Stimulated activated CD4-positive, alpha-beta T cell treated with anti-CD3 and anti-CD28 coated beads, TNF-alpha, amount 100 ng/mL, for 4 hours (primary cell): ENCODE measurements around the gene LGR6.
"Not testable (repeated sequence)": the region's sequence is repeated elsewhere in the genome, so short reads cannot be mapped to it uniquely, and the experiment has no call there.

Experiments
- DNase-seq, 3 experiments: peaks; one replicate each; pipeline ENCODE4 v3.0.0-alpha.2; 2020; ENCODE audit warnings: low read depth in 3 of 3

Gene LGR6

DNA sequence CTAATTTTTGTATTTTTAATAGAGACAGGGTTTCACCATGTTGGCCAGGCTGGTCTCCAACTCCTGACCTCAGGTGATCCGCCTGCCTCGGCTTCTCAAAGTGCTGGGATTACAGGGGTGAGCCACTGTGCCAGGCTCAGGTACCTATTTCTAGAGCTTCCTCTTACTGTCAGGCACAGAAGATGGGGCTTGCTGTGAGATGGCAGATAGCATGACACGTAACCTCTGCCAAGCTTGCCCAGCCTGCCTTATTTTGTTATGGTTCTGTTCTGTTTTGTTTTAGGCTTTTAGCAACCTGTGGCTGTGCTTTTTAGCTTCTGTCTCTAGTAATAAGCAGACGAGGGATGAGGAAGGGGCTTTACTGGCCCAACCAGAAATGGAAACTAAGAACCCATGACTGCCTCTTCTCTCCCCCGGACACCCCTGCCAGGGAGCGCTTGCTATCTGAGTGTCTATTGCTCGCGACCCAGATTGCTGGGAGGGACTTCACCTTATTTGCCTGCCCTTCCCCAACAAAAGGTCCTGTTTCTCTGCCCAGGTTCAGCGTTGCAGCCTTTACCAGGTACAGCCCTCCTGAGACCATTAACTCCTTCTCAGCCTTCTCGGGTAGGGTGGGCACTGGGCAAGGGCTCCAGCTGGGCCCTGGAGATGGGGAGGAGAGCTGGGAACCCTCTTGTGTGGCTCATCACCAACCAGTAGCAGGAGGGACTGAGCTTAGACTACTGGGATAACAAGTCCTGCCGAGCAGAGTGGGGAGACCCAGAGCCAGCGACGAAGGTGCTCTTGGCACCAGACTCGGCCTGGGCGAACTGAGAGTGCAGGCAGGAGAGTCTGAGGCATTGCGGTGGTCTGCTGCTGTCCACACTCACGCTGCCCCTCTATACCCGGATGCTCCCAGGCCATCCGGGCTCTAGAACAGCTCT is 13.5 kb upstream of the LGR6 start:
- DNase-seq = no peak

DNA sequence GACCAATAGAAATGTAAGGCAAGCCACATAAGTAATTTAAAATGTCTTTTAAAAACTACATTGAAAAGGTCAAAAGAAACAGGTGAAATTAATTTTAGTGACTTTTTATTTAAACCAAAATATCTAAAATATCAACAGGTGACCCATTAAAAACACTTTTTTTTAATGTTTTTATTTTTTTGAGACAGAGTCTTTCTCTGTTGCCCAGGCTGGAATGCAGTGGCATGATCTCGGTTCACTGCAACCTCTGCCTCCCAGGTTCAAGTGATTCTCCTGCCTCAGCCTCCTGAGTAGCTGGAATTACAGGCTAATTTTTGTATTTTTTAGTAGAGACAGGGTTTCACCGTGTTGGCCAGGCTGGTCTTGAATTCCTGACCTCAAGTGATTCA is 12.9 kb upstream of the LGR6 start:
- not testable (repeated sequence) for DNase-seq

DNA sequence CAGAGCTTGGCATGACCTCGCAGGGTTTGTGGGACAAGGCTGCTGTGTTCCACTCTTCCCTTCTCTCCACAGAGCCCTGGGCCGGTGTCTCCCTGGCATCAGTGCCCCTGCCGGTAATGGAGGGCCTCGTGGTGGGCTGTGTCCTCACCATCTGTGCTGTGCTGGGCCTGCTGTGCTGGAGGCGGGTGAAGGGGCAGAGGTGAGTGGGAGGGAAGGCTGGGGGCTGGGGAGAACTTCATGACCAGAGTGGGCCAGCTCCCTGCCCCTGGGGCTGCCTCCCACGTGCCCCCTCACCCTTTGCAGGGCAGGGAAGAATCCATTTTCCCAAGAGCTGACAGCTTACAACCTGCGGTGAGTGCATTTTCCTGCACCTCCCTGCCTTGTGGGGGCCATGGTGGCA is 12.0 kb upstream of the LGR6 start:
- DNase-seq = no peak

DNA sequence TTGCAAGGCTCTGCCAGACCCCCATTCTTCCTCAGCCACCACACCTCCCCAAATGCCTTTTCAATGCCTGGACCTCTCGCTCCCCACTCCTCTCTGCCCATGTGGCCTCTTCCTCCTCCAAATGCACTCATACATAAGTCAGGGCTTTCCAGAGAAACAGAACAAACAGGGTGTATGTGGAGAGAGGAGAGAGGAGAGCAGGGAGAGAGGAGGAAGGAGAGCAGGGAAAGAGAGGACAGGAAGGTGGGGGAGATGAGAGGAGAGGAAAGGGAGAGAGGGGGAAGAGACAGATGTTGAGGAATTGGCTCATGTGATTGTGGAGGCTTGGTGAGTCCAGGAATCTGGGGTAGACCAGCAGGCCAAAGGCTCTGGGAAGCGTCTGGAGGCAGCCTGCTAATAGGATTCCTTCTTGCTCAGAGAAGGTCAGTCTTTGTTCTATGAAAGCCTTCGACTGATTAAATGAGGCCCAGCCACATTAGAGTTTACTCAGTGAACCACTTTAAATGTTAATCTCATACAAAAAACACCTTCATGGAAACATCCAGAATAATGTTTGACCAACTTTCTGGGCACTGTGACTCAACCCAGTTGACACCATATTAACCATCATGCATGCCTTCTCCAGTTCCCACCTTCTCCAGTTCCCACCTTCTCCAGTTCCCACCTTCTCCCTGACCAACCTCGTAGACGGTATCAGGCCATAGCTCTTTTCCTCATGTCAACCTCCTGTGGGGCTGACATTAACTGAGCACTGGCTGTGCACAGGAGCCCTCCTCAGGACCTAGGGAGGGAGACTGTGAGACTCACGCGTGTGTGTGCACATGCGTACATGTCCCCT is 11.3 kb upstream of the LGR6 start:
- DNase-seq = no peak

DNA sequence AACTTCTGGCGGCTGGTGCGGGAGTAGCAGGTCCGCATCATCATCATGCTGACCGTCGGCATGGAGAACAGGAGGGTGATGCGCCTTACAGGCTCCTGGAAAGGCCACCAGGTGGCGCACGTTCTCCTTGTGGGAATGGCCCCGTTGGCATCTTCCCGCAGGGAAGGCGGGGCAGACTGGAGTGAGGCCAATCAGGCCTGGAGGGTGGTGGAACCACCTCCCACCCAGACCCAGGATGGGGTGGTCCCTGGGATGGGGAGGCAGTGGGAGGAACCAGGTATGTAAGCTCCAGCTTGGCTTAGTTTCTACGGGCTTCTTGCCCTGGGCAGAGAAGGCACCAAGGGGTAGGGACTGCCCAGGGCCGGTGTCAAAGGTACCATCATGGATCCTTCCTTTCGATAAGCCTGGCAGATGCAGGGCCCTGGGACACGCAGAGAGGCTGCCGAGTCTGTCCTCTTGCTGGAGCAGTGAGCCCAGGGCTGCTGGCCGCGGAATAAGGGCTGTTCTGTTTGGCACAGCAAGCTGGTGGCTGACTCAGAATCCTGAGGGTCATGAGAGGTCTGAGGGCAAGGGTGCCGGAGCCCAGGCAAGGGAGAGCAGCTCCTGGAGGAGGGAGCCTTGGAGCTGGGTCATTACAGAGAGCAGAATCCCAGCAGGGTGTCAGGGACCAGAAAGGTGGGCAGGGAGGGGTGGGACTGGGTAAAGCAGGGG is 8.7 kb upstream of the LGR6 start:
- peak in 2 of 3 experiments; percentile 44 to 50 for DNase-seq

DNA sequence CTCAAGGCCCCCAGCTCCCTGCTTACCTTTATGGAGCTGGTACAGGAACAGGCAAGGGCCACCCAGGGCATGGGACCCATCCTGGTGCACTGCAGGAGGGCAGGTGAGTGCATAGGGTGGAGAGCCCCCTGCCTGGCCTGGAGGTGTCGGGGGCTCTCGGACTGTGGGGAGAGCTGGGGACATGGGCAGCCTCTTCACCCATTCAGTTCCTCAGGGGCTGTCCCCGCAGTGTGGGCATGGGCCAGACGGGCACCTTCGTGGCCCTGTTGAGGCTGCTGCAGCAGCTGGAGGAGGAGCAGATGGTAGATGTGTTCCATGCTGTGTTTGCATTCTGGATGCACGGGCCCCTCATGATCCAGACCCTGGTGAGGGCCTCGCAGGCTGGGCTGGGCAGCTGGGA is 7.3 kb upstream of the LGR6 start:
- DNase-seq = no peak

DNA sequence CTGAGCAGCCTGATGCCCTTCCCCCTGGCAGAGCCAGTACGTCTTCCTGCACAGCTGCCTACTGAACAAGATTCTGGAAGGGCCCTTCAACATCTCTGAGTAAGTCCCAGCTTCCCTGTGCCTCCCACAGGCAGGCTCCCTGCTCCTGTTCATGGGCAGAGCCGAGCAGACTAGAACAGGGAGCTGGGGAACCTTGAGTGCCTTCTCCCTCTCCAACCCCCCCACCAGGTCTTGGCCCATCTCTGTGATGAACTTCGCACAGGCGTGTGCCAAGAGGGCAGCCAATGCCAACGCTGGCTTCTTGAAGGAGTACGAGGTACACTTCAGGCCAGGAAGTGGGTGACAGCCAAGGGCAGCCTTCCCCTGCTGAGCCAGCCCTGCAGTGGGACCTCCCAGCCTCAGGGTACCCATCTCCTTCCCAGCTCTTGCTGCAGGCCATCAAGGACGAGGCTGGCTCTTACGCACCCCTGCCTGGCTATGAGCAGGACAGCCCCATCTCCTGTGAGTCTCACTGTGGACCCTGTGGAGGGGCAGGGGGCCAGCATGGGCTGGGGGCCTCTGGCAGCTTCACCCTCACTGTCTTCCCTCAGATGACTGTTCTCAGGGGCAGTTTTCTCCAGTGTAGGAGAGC is 6.4 kb upstream of the LGR6 start:
- DNase-seq = no peak

DNA sequence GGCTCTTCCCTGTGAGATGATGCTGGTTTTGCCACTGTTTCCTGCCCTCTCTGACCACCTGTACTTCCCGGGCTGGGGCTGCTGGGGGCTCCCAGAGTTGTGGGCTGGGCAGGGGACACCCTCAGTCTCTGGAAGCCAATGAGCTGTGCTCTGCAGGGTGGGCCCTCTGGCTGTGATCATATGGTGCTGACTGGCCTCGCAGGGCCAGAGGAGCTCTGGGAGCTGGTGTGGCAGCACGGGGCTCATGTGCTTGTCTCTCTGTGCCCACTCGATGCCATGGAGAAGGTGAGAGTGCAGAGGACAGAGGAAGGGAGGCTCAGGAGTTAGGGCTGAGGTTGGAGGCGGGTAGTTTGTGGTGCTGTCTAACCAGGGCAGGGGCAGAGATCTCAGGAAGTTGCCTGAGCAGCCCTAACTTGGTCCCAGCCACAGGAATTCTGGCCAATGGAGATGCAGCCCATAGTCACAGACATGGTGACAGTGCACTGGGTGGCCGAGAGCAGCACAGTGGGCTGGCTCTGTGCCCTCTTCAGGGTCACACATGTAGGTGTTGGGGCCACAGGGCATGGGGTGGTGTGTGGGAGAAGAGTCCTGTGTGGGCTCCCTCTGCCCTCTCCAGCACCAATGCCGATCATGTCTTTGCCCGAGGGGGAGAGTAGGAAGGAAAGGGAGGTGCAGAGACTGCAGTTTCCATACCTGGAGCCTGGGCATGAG is 5.7 kb upstream of the LGR6 start:
- DNase-seq = no peak

DNA sequence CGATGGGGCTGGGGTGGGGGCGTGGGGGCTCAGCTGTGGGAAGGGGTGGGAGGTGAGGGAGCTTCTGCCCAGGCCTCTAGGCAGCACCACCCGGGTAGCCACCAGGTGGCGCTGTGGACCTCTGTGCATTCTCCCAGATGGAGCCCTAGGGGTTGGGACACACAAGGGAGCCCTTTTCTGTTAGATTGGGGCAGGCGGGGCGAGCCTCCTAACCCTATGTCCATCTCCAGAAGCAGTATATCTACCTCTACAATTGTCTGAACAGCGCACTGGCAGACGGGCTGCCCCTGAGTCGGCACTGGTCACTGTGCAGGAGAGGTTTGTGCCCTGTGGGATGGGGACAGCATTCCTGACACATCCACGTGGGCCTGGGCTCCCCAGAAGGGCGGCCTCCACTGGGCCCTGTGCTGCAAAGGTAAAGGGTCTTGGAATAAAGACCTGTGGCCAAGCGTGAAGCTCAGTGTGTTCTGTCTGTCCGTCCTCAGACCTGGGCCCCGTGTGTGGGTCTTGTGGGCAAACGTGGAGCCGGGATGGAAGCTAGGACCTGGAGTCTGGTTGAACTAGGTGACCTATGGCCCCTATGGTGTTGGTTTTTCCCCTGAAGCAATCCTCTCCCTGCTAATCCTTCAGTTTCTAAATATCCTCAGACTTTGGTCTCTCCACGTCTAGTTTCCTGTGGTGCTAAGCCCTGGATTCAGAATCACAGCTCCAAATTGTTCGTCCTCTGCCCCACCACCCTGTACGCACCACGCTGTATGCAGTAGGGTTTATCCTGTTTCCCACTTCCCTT is 4.4 kb upstream of the LGR6 start:
- peak; percentile 52 to 69 (median 58) for DNase-seq

DNA sequence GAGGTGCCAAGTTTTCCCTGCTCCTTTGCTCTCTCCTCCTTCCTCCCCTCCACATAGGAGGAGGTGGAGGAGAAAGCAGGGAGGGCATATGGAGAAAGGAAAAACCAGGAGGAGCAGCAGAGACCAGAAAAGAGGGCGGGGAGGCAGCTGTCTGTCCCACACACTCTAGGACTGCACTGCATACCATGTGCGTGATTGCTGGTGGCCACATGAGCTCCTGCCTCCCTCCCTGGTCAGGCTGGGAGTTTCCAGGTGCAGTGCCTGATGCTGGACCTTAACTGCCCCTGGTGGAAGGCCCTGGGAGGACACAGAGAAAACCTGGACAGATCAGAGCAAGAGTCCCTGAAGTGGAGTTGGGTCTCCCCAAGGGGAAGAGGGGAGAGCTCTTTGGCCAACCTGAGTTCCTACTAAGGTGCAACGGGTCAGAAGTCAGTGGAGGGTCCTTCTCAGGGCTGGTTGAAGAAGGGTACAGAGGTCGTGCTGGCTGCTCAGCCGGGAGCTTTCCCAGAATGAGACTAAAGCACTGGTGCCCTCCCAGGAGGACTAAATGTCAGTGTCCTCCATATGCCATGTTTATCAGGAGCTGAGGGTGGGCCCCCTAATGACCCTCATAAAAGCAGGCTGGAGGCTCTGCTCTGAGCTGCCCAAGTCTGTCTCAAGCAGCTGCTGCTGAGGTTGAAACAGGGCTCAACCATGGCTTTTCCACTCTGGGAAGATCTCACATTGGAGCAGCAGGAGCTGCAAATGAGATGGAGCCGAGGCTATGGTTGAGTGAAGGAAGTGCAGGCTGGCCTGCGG is 3.5 kb upstream of the LGR6 start:
- DNase-seq = no peak

DNA sequence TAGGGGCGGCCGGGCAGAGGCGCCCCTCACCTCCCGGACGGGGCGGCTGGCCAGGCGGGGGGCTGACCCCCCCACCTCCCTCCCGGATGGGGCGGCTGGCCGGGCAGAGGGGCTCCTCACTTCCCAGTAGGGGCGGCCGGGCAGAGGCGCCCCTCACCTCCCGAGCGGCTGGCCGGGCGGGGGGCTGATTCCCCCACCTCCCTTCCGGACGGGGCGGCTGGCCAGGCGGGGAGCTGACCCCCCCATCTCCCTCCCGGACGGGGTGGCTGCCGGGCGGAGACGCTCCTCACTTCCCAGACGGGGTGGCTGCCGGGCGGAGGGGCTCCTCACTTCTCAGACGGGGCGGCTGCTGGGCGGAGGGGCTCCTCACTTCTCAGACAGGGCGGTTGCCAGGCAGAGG is 2.2 kb upstream of the LGR6 start:
- not testable (repeated sequence) for DNase-seq

DNA sequence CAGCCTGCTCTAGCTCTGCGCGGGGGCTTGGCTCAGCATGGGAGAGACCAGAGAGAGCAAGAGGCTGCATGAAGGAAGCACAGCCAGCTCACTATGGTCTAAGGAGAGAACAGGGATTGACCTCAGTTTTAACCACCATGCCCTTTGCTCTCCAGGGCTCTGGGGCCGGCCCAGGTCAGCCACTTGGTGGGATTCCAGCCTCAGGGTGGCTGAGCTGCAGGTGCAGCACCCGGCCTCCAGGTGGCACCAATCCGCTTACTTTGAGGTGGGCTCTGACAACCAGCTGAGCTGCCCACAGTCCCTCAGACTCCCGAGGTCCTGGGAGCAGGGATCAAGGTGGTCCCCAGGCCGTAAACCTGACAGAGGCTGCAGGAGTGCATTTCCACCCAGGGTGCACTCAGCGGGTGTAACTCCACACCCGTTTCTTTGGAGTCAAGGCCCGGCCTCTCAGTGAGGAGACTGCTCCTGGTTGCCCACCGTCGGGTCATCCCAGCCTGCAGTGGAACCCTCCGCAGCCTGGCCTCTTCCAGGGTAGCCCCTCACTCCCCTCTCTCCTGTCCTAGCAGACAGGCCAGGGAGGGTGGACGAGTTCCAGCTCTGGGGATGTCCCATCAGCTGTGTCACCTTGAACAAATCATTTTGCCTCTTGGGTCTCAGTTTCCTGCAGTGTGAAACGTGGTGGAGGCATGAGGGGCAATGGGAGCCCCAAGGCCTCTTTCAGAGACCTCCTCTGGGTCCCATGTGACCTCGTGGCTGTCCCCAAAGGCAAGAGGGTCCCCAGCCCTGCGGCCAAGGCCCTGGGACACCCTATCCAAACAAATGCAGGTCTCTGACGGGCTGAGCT is 607 bp upstream of the LGR6 start:
- DNase-seq = peak; percentile 15 to 34 (median 23)

DNA sequence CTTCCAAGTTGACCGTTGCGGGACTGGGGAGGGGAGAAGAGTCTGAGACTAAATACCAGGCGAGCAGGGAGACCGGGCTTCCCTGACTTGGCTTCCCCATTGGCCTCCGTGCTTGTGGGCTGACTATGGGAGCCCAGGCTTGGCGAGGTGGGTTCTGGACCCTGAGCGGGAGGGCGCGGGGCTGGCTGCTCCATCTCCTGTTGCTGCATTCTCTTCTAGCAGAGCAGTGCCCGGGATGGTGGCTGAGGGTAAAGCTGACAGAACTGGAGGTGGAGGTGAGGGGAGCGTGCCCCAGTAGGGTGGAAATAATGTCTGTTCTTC is 689 bp downstream of the LGR6 start:
- DNase-seq = no peak

DNA sequence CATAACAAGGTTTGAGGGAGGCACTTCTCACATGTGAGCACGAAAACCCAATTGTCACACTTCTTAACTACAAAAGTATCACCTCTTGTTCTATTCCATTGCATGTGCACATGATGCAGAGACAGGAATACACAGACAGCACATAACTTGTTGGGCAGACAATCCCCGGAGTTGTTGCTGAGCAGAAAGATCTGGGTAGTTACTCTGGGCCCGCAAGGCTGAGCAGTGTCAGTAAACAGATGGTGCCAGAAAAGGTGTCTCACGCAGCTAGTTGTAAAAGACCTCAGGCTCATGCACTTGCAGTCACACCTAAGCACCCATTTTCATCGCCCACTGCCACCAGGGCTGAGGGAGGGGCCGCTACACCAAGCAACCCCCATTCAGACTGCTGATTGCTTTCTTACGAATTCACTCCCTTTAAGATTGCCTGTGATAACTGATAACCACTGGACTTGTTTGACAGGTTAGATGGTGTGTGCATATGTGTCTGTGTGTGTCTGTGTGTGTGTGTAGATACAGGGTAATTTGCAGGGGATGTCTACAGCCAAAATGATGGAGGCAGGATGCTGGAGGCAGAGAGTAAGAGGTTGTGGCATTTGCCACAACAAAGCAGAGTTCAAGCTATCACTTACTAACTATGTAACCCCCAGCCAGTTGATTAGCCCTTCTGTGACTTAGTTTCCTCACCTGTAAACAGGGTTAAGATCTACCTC is 4.2 kb downstream of the LGR6 start:
- DNase-seq = no peak

DNA sequence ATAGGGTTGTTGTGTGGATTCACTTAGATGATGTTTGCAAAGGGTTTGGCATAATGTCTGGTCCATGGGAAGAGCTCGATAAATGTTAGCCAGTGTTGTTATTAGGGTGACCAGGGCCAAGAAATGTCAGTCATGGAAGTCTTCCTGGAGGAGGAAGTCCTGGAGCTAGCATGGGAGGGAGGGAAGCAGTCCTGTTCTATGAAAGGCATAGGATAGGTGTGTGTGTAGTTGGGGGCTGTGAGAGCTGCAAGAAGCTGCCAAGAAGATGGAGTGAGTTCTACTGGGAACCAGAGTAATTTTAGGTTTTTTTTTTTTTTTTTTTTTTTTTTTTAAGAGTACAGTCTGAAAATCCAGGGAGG is 4.7 kb downstream of the LGR6 start:
- no peak for DNase-seq

DNA sequence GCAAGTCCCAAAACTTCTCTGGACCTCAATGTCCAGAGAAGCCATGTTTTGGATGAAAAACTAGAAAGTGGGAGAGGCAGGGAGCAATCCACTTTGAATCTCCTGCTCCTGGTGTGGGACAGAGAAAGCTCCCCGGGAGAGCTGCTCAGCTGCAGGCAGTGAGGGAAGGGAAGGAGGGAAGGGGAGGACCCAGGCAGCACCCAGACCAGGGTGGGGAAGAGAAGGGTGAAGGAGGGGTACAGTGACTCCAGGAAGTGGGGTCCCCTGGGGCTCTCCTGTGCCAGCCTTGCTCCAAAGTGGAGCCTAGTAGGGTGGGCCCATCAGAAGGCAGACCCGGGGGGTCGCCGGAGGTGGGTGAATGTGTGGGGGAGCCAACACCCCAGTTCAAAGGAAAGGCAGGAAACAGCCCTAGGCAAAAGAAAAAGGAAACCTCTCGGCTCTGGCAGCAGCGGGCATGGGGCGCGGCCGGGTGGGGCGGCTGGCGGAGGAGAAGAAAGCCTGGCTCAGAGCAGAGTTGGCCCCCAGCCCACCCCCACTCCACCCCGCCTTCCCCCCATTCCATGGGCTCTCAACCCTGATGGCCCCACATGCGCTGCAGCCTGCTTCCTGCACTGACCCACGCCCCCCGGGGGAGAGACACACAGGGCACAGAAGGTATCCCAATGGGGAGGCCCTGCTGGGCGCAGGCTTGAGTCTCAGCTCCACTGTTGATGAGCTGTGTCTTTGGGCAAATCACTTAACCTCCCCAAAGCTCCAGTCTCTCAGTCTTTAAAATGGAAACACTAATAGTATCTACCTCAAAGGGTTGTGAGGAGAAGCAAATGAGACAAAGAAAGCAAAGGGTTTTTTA is 5.7 kb downstream of the LGR6 start:
- no peak for DNase-seq

DNA sequence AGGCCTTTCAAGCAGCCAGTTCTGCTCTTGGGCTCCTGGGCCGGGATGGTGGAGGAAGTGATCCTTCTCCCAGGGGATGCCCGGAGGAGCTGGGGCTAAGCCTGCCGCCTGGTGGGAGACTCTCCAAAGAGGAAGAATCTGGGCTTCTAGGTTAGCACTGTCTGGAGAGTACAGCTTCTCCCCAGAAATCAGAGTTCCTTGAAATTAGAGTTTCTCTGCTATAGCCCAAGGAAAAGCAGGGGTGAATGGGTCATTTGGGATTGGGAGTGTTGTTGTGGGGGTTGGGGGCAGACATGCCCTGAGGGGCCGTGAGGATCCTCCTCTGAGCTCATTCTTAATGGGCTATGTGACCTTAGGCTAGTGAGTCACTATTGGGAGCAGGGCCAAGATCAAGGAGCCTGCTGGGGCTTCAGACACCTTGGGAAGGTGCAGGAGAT is 6.5 kb downstream of the LGR6 start:
- no peak for DNase-seq
